Loucy (cell line): Measurements from ENCODE around the gene CERS5.

ENCODE experiments used
- H2AFZ ChIP-seq: fragments of 200-600 bp; sonication (generic); 2 replicates; pipeline ENCODE4 v1.6.0; 2016; ENCODE audit warnings: antibody characterized with exemption, mild to moderate bottlenecking, low read length, moderate library complexity
- H3F3A ChIP-seq: fragments of 200-600 bp; 2 replicates; pipeline ENCODE4 v1.6.0; 2016; ENCODE audit warnings: antibody characterized with exemption, low read depth, mild to moderate bottlenecking
- H3K27me3 ChIP-seq: fragments of 200-600 bp; sonication (generic); 2 replicates; pipeline ENCODE4 v1.6.1; 2014; ENCODE audit warnings: low read length, mild to moderate bottlenecking; ENCODE audit not compliant: insufficient read depth, poor library complexity, severe bottlenecking
- H3K36me3 ChIP-seq: fragments of 200-600 bp; sonication (generic); 2 replicates; pipeline ENCODE4 v1.6.1; 2016; ENCODE audit warnings: low read length; ENCODE audit not compliant: insufficient read depth
- H3K4me1 ChIP-seq: fragments of 200-600 bp; sonication (generic); 2 replicates; pipeline ENCODE4 v1.5.1; 2014; ENCODE audit warnings: low read length, mild to moderate bottlenecking; ENCODE audit not compliant: insufficient read depth, poor library complexity, severe bottlenecking
- H3K4me2 ChIP-seq: fragments of 200-600 bp; sonication (generic); 2 replicates; pipeline ENCODE4 v1.6.0; 2014; ENCODE audit warnings: antibody characterized with exemption, low read length, low read depth, mild to moderate bottlenecking; ENCODE audit not compliant: poor library complexity, severe bottlenecking
- H3K4me3 ChIP-seq: fragments of 200-600 bp; sonication (generic); 2 replicates; pipeline ENCODE4 v1.5.1; 2014; ENCODE audit warnings: low read length, mild to moderate bottlenecking, mixed read lengths; ENCODE audit not compliant: poor library complexity, severe bottlenecking
- H3K79me2 ChIP-seq: fragments of 200-600 bp; sonication (generic); 2 replicates; pipeline ENCODE4 v1.6.1; 2014; ENCODE audit warnings: low read length; ENCODE audit not compliant: insufficient read depth
- H3K9ac ChIP-seq: fragments of 200-600 bp; sonication (generic); 2 replicates; pipeline ENCODE4 v1.6.0; 2014; ENCODE audit warnings: mild to moderate bottlenecking, low read depth, low read length, moderate library complexity; ENCODE audit not compliant: poor library complexity, severe bottlenecking
- H3K9me2 ChIP-seq: fragments of 200-600 bp; sonication (generic); replicated peaks from 2 replicates; pipeline ENCODE4 v1.6.1; 2016; ENCODE audit warnings: low read depth, low read length, mixed read lengths
- H3K9me3 ChIP-seq: fragments of 200-600 bp; sonication (generic); 2 replicates; pipeline ENCODE4 v1.6.1; 2014; ENCODE audit warnings: mild to moderate bottlenecking, antibody characterized with exemption, low read length, low read depth; ENCODE audit not compliant: insufficient read depth
- H4K20me1 ChIP-seq: fragments of 200-600 bp; sonication (generic); 2 replicates; pipeline ENCODE4 v1.6.0; 2014; ENCODE audit warnings: antibody characterized with exemption, low read length, mild to moderate bottlenecking; ENCODE audit not compliant: insufficient read depth, poor library complexity, severe bottlenecking
- CTCF ChIP-seq: fragments of 200-600 bp; sonication (generic); conservative IDR thresholded peaks from 2 replicates; pipeline ENCODE4 v1.5.1; 2014; ENCODE audit warnings: mild to moderate bottlenecking, antibody characterized with exemption, low read length
- EZH2phosphoT487 ChIP-seq: fragments of 200-600 bp; IDR thresholded peaks from 2 replicates; pipeline ENCODE4 v1.6.1; 2018; ENCODE audit warnings: antibody characterized with exemption, mild to moderate bottlenecking, moderate library complexity, borderline replicate concordance

Gene CERS5

DNA sequence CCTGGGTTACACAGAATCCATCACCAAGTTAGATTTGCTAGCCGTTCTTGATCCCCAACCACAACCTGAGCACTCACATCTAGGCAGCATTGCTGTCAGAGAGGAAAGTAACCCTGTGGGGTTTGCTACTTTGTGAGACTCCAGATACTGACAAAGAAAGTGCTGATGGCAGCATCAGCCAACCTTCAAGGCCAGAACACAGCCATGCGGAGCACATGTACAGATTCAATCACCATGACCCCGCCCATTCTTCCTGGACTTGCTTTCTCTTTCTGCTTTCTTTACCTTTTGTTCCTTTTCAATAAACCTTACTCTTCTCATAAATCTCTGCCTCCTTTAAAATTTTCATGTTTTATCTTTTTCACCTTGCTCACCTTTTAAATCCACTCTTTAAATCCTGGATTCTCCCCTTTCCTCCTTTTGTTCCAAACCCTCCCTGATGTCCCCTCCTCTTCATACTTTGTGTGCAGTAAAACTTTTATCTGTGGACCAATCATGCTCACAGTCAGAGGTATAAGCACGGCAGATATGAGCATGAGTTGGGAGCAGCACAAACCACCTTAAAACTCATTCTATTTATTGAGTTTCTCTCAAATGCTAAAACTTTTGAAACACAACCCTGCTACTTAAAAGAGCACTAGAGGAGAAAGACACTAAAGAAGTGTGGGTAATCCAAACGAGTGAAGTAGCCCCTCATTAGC lies 21.9 kb upstream of the CERS5 start:
- Histone ChIP-seq H2AFZ (peak overlapping the region; percentile 73), H3K4me3 (no peak overlapping the region), H3K27me3 (no peaks in the 10 kb centered on the region), H4K20me1 (no peaks in the 10 kb centered on the region), H3K9me2 (no peaks in the 10 kb centered on the region), H3K9me3 (no peaks in the 10 kb centered on the region), H3K36me3 (peaks cover 11% of the 10 kb centered on the region; the same call in 1 of the 2 replicates), H3F3A (peaks cover 2% of the 10 kb centered on the region), H3K4me1 (peaks cover 44% of the 10 kb centered on the region), H3K4me2 (peak overlapping the region; percentile 18), H3K9ac (no peak overlapping the region), H3K79me2 (no peaks in the 10 kb centered on the region)
- TF ChIP-seq EZH2phosphoT487 (no peak), CTCF (no peak)

GRCh38 chr12:50188241-50188781 lies 21.1 kb upstream of the CERS5 start:
- Histone ChIP-seq H3F3A (peaks cover 3% of the 10 kb centered on the region), H3K9me2 (no peaks in the 10 kb centered on the region), H3K4me1 (peaks cover 49% of the 10 kb centered on the region), H3K27me3 (no peaks in the 10 kb centered on the region), H3K36me3 (peaks cover 11% of the 10 kb centered on the region; the same call in 1 of the 2 replicates), H2AFZ (no peak overlapping the region), H4K20me1 (no peaks in the 10 kb centered on the region), H3K9me3 (no peaks in the 10 kb centered on the region), H3K4me3 (no peak overlapping the region), H3K79me2 (no peaks in the 10 kb centered on the region), H3K4me2 (no peak overlapping the region), H3K9ac (no peak overlapping the region)
- TF ChIP-seq CTCF (no peak), EZH2phosphoT487 (no peak)

- H3K4me2 ChIP-seq: no peak overlapping the region
- no peak overlapping the region for H3K4me3 ChIP-seq
- H3K9me2 ChIP-seq: no peaks in the 10 kb centered on the region
- no peaks in the 10 kb centered on the region for H3K27me3 ChIP-seq
- no peaks in the 10 kb centered on the region for H3K79me2 ChIP-seq
- H3K36me3 ChIP-seq: peaks cover 2% of the 10 kb centered on the region; the same call in 1 of the 2 replicates
- H3K9me3 ChIP-seq: no peaks in the 10 kb centered on the region
- no peaks in the 10 kb centered on the region for H4K20me1 ChIP-seq
- TF ChIP-seq EZH2phosphoT487: no peak
- TF ChIP-seq CTCF: no peak
- H3F3A ChIP-seq: peaks cover 3% of the 10 kb centered on the region
- H3K4me1 ChIP-seq: peaks cover 52% of the 10 kb centered on the region
- H3K9ac ChIP-seq: no peak overlapping the region
- no peak overlapping the region for H2AFZ ChIP-seq
Observed at GRCh38 chr12:50187084-50187900, 20.1 kb upstream of the CERS5 start.
